ENCODE results near the gene LHPP. TPM values are rescaled to one million over a fixed set of nuclear protein-coding genes. Genes with fewer than 3 reads are reported as not detected.

LHPP gene
- total and polyA plus RNA-seq, 2 experiments from 2014 or later: 27.4 to 40.2 TPM

GRCh38 chr10:124509880-124510632 is 48.4 kb downstream of the LHPP start:
- H3K36me3 Mint-ChIP-seq (ENCODE audit: low read depth): 0 out of 3 replicates have a peak, but pooled peaks cover 4% of the 10 kb centered on the region
- H3K4me1 ChIP-seq (ENCODE audit: insufficient read depth): no peaks in the 10 kb centered on the region
- no peaks in the 10 kb centered on the region; the same call in 2 of the 3 replicates for H3K9me3 Mint-ChIP-seq
- H3K4me3 Mint-ChIP-seq: no peak overlapping the region
- H3K4me1 Mint-ChIP-seq: peaks cover 3% of the 10 kb centered on the region; the same call in 1 of the 3 replicates
- TF ChIP-seq NANOG (IDR thresholded peaks at IDR 0.05; ENCODE audit: borderline replicate concordance) (no peak), CTCF (conservative IDR thresholded peaks at IDR 0.05; ENCODE audit: low read depth in 2 of 2) (peak; percentile 16 to 53; a peak in 2 of 4 replicates)
- no peaks in the 10 kb centered on the region for H3K36me3 ChIP-seq (ENCODE audit: insufficient read depth)
- H3K27me3 Mint-ChIP-seq (ENCODE audit: insufficient read depth, low read depth, poor library complexity): peaks cover 8% of the 10 kb centered on the region
- DNase-seq (ENCODE audit: low spot score) (no peak), ATAC-seq (no peak; the same call in 2 of the 3 replicates)
- H3K79me2 ChIP-seq (replicated peaks; ENCODE audit: insufficient read depth): no peaks in the 10 kb centered on the region
- H3K4me2 ChIP-seq: no peak overlapping the region
- H4K20me1 ChIP-seq (replicated peaks; ENCODE audit: insufficient read depth): no peaks in the 10 kb centered on the region; the same call in 1 of the 2 replicates
- H3K27ac Mint-ChIP-seq: no peak overlapping the region
- H3K27ac ChIP-seq (ENCODE audit: low read depth): peak overlapping the region; percentile 39; the same call in 1 of the 2 replicates
- no peak overlapping the region for H2AFZ ChIP-seq
- 0 out of 2 replicates have a peak, but pooled peaks cover 6% of the 10 kb centered on the region for H3F3A ChIP-seq (replicated peaks; ENCODE audit: low read depth)
- H3K4me3 ChIP-seq: no peak overlapping the region
- no peaks in the 10 kb centered on the region for H3K27me3 ChIP-seq (ENCODE audit: insufficient read depth)
- H3K9me2 ChIP-seq (ENCODE audit: insufficient read depth): no peaks in the 10 kb centered on the region

- no peak overlapping the region for H3K4me3 Mint-ChIP-seq
- DNase-seq (ENCODE audit: low spot score) (no peak), ATAC-seq (no peak)
- Histone ChIP-seq H4K20me1 (replicated peaks; ENCODE audit: insufficient read depth) (no peaks in the 10 kb centered on the region; the same call in 1 of the 2 replicates), H3F3A (replicated peaks; ENCODE audit: low read depth) (0 out of 2 replicates have a peak, but pooled peaks cover under 1% of the 10 kb centered on the region), H3K36me3 (ENCODE audit: insufficient read depth) (no peaks in the 10 kb centered on the region), H3K27ac (ENCODE audit: low read depth) (peak overlapping the region; percentile 39; the same call in 1 of the 2 replicates), H3K9me2 (ENCODE audit: insufficient read depth) (no peaks in the 10 kb centered on the region), H3K4me2 (no peak overlapping the region), H3K79me2 (replicated peaks; ENCODE audit: insufficient read depth) (no peaks in the 10 kb centered on the region), H2AFZ (no peak overlapping the region), H3K4me1 (ENCODE audit: insufficient read depth) (no peaks in the 10 kb centered on the region), H3K27me3 (ENCODE audit: insufficient read depth) (no peaks in the 10 kb centered on the region), H3K4me3 (no peak overlapping the region)
- H3K27ac Mint-ChIP-seq: no peak overlapping the region
- peaks cover 8% of the 10 kb centered on the region for H3K27me3 Mint-ChIP-seq (ENCODE audit: insufficient read depth, low read depth, poor library complexity)
- H3K4me1 Mint-ChIP-seq: peaks cover 3% of the 10 kb centered on the region; the same call in 1 of the 3 replicates
- no peaks in the 10 kb centered on the region; the same call in 2 of the 3 replicates for H3K9me3 Mint-ChIP-seq
- 0 out of 3 replicates have a peak, but pooled peaks cover 4% of the 10 kb centered on the region for H3K36me3 Mint-ChIP-seq (ENCODE audit: low read depth)
- TF ChIP-seq JUNB (IDR thresholded peaks at IDR 0.05; ENCODE audit: unreplicated experiment) (no peak), ZNF114 (CRISPR knock-in tag; IDR thresholded peaks at IDR 0.05) (no peak), EZH2phosphoT487 (IDR thresholded peaks at IDR 0.05; ENCODE audit: unreplicated experiment) (no peak), CREB1 (CRISPR knock-in tag; IDR thresholded peaks at IDR 0.05; ENCODE audit: low read depth) (no peak), ZNF331 (CRISPR knock-in tag; IDR thresholded peaks at IDR 0.05; ENCODE audit: low read depth) (no peak), NANOG (IDR thresholded peaks at IDR 0.05; ENCODE audit: borderline replicate concordance) (no peak), REST (IDR thresholded peaks at IDR 0.05; ENCODE audit: unreplicated experiment) (no peak), STAT1 (IDR thresholded peaks at IDR 0.05; ENCODE audit: unreplicated experiment) (no peak), ETS1 (IDR thresholded peaks at IDR 0.05) (no peak), CTCF (conservative IDR thresholded peaks at IDR 0.05; ENCODE audit: low read depth in 2 of 2) (no peak), POLR2AphosphoS5 (IDR thresholded peaks at IDR 0.05; ENCODE audit: low read depth) (no peak)
Observed at GRCh38 chr10:124510759-124511158, 49.1 kb downstream of the LHPP start.

Measured in GM23338 (cell line).